Natural killer cell (primary cell): ENCODE data around the gene GPX4. TPM values are rescaled to one million over a fixed set of nuclear protein-coding genes. Genes with fewer than 3 reads are reported as not detected.

Experiments used
- ATAC-seq, 3 donors: fragments of 150-1000 bp in 2 of 3; fragments of 200-7000 bp in 1 of 3; cut with Tn5 transposase; 1 replicate in 1 of 3; 2 replicates in 2 of 3; pipeline ENCODE4 v1.10.0; 2021; ENCODE audit warnings: mild to moderate bottlenecking in 2 of 3, moderate library complexity in 2 of 3
- DNase-seq, 2 donors: peaks; one replicate each; pipeline versions ENCODE4 v3.0.0 to v3.0.0-alpha.2; 2013 to 2021; ENCODE audit warnings: mixed read lengths in 1 of 2
- H3K27ac ChIP-seq: one replicate; pipeline ENCODE4 v1.5.1; 2013; ENCODE audit warnings: mild to moderate bottlenecking, low read length
- H3K27me3 ChIP-seq: one replicate; pipeline ENCODE4 v1.6.1; 2013; ENCODE audit warnings: low read length; ENCODE audit not compliant: control insufficient read depth, insufficient read depth
- H3K36me3 ChIP-seq: one replicate; pipeline ENCODE4 v1.6.1; 2013; ENCODE audit warnings: low read length; ENCODE audit not compliant: control insufficient read depth, insufficient read depth
- H3K4me1 ChIP-seq: one replicate; pipeline ENCODE4 v1.6.1; 2013; ENCODE audit warnings: low read length; ENCODE audit not compliant: control insufficient read depth, insufficient read depth
- H3K4me3 ChIP-seq: one replicate; pipeline ENCODE4 v1.5.1; 2013; ENCODE audit warnings: low read length
- H3K9me3 ChIP-seq: one replicate; pipeline ENCODE4 v1.6.1; 2013; ENCODE audit warnings: low read length; ENCODE audit not compliant: control insufficient read depth, insufficient read depth
- H3K27ac Mint-ChIP-seq, 2 donors: one replicate each; pipeline ENCODE4 v1.8.0; 2022; ENCODE audit warnings: mild to moderate bottlenecking in 2 of 2, mixed read lengths in 2 of 2, moderate library complexity in 1 of 2
- H3K27me3 Mint-ChIP-seq, 2 donors: one replicate each; pipeline ENCODE4 v1.8.0; 2022; ENCODE audit warnings: low read depth in 2 of 2, mixed read lengths in 2 of 2
- H3K36me3 Mint-ChIP-seq: one replicate; pipeline ENCODE4 v1.8.0; 2022; ENCODE audit warnings: mixed read lengths
- H3K4me1 Mint-ChIP-seq, 2 donors: one replicate each; pipeline ENCODE4 v1.8.0; 2022; ENCODE audit warnings: mixed read lengths in 2 of 2
- H3K4me3 Mint-ChIP-seq: one replicate; pipeline ENCODE4 v1.8.0; 2022; ENCODE audit warnings: mild to moderate bottlenecking, moderate library complexity, mixed read lengths
- H3K9me3 Mint-ChIP-seq, 2 donors: one replicate each; pipeline ENCODE4 v1.8.0; 2022; ENCODE audit warnings: mixed read lengths in 2 of 2
- WGBS: methylation state at CpG from one replicate; pipeline ENCODE4 v1.1.7; 2013; ENCODE audit warnings: missing lambda C conversion rate; ENCODE audit not compliant: insufficient coverage; 5-methylcytosine and 5-hydroxymethylcytosine counted together
- intact Hi-C: fragments of 100-400 bp; cut with micrococcal nuclease; formaldehyde crosslinking; loops from one replicate; pipeline ENCODE4 v1.14.2; 2022
- total RNA-seq, 4 donors: library from RNA; stranded (reverse); fragments of 120-200 nt in 1 of 4; gene quantifications; one replicate each; pipeline versions ENCODE4 v1.2.3 to v1.2.4, GENCODE V29; 2013 to 2022
- TF ChIP-seq, protein P1 (sequence below): fragments of 200-600 bp; IDR thresholded peaks from one replicate; pipeline ENCODE4 v1.8.0; 2022; ENCODE audit warnings: antibody characterized with exemption

Gene GPX4
- total RNA-seq, 3 donors from 2014 or later (not counting 1 experiment from before 2014, with no cell fraction given): 108 to 126 (median 121) TPM

DNA sequence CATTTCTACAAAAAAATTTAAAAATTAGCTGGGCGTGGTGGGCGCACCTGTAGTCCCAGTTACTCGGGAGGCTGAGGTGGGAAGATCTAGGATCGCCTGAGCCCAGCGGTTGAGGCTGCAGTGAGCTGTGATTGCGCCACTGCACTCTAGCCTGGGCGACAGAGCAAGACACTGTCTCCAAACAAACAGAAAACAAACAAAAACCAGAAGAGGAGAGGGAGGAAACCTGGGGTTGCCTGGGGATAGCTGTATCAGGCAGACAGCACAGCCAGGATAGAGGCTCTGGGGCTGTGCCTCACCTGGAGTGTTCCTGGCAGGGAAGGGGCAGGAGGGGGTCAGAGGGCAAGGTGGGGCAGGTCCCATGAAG lies 6.0 kb upstream of the GPX4 start:
- peaks cover 60% of the 10 kb centered on the region for H3K4me1 ChIP-seq
- Mint-ChIP-seq H3K27me3 (no peaks in the 10 kb centered on the region), H3K27ac (peak overlapping the region in 1 of 2 donors; percentile 75), H3K9me3 (no peaks in the 10 kb centered on the region), H3K4me3 (no peak overlapping the region), H3K4me1 (peaks cover 17 to 55% of the 10 kb centered on the region in 2 donors), H3K36me3 (no peaks in the 10 kb centered on the region)
- DNase-seq (no peak), ATAC-seq (no peak)
- H3K9me3 ChIP-seq: no peaks in the 10 kb centered on the region
- intact Hi-C loops: no loop called here
- 96% methylated on average over 7 of the region's 7 CpGs for WGBS
- peaks cover 3% of the 10 kb centered on the region for H3K36me3 ChIP-seq
- H3K27me3 ChIP-seq: no peaks in the 10 kb centered on the region
- no peak overlapping the region for H3K27ac ChIP-seq
- TF ChIP-seq, protein P1, sequence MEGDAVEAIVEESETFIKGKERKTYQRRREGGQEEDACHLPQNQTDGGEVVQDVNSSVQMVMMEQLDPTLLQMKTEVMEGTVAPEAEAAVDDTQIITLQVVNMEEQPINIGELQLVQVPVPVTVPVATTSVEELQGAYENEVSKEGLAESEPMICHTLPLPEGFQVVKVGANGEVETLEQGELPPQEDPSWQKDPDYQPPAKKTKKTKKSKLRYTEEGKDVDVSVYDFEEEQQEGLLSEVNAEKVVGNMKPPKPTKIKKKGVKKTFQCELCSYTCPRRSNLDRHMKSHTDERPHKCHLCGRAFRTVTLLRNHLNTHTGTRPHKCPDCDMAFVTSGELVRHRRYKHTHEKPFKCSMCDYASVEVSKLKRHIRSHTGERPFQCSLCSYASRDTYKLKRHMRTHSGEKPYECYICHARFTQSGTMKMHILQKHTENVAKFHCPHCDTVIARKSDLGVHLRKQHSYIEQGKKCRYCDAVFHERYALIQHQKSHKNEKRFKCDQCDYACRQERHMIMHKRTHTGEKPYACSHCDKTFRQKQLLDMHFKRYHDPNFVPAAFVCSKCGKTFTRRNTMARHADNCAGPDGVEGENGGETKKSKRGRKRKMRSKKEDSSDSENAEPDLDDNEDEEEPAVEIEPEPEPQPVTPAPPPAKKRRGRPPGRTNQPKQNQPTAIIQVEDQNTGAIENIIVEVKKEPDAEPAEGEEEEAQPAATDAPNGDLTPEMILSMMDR: no peak
- H3K4me3 ChIP-seq: no peak overlapping the region

- no peaks in the 10 kb centered on the region for H3K36me3 Mint-ChIP-seq
- TF ChIP-seq, protein P1: no peak
- intact Hi-C loops: no loop called here
- H3K4me1 ChIP-seq: peaks cover 64% of the 10 kb centered on the region
- no peaks in the 10 kb centered on the region for H3K9me3 ChIP-seq
- no peak overlapping the region for H3K4me3 Mint-ChIP-seq
- no peaks in the 10 kb centered on the region for H3K27me3 ChIP-seq
- no peaks in the 10 kb centered on the region for H3K9me3 Mint-ChIP-seq
- H3K4me3 ChIP-seq: no peak overlapping the region
- ATAC-seq (no peak), DNase-seq (no peak)
- no peaks in the 10 kb centered on the region for H3K27me3 Mint-ChIP-seq
- no peak overlapping the region for H3K27ac ChIP-seq
- WGBS: 91% methylated on average over 15 of the region's 15 CpGs
- peak overlapping the region in 1 of 2 donors; percentile 75 for H3K27ac Mint-ChIP-seq
- H3K4me1 Mint-ChIP-seq: peaks cover 17 to 57% of the 10 kb centered on the region in 2 donors
- H3K36me3 ChIP-seq: peaks cover 1% of the 10 kb centered on the region
Observed at GRCh38 chr19:1098177-1099051, 5.4 kb upstream of the GPX4 start.

- ATAC-seq: no peak
- Histone ChIP-seq H3K27ac (peak overlapping the region; percentile 57), H3K4me1 (peaks cover 60% of the 10 kb centered on the region), H3K27me3 (no peaks in the 10 kb centered on the region), H3K4me3 (no peak overlapping the region), H3K9me3 (no peaks in the 10 kb centered on the region), H3K36me3 (peaks cover 3% of the 10 kb centered on the region)
- Mint-ChIP-seq H3K36me3 (no peaks in the 10 kb centered on the region), H3K27ac (peak overlapping the region; percentile 82 to 88), H3K4me3 (peak overlapping the region; percentile 49), H3K27me3 (no peaks in the 10 kb centered on the region), H3K4me1 (peaks cover 9 to 37% of the 10 kb centered on the region in 2 donors), H3K9me3 (no peaks in the 10 kb centered on the region)
- DNase-seq: peak in 1 of 2 donors; percentile 53
- intact Hi-C loops: loop anchor here (5.0 kb wide), 1 partner anchor 34 kb away; the partner anchor contains the start of gene ARHGAP45
- 18% methylated on average over 9 of the region's 9 CpGs for WGBS
- TF ChIP-seq, protein P1: no peak
Observed at GRCh38 chr19:1101337-1101698, 2.5 kb upstream of the GPX4 start.
